DMS 273 treated with DMSO at 0.1 percent for 48 hours (cell line): ENCODE data around the gene NRXN2.
"Not testable (repeated sequence)": the region's sequence is repeated elsewhere in the genome, so short reads cannot be mapped to it uniquely, and the experiment has no call there.

Source experiments
- DNase-seq: peaks from one replicate; lab custom pipeline; 2025; lab: John Stamatoyannopoulos, UW

Gene NRXN2

GRCh38 chr11:64605244-64605560 is 117.8 kb downstream of the NRXN2 start:
- no peak for DNase-seq

GRCh38 chr11:64604458-64605243 is 118.3 kb downstream of the NRXN2 start:
- DNase-seq: no peak

DNA sequence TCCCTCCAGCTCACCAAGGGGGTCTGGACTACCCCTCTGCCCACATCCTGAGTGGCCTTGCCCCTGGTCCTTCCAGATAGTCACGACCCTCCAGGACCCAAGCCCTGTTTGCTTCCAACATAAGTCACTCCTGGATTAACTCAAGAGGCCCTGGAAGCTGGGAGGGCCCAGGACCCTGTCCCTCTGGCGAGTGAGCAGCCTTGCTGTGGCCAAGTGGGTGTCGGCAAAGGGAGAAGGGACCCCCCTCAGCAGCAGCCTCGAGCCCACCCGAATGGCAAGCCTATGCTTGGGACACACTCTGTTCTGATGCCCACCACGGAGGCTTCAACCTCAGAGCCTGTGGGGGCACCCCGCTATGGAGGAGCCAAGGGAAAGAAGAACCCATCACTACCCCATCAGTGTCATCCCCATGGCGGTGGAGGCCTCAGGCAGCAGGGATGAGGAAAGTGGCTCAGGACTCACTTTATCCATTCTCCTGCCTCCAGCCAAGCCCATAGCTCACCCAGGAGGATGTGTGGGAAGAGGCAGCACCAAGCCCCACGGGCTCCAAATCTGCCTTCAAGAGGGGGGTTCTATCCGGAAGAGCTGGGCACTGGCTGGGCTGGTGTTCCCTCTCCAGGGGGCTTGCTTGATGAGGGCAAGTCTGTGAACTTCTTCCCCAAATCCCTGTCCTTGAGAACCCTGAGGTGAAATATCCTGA is 119.4 kb downstream of the NRXN2 start:
- no peak for DNase-seq

GRCh38 chr11:64602466-64603070 is 120.4 kb downstream of the NRXN2 start:
- no peak for DNase-seq

- DNase-seq: no peak
Observed at GRCh38 chr11:64601605-64602465, 121.2 kb downstream of the NRXN2 start.

DNA sequence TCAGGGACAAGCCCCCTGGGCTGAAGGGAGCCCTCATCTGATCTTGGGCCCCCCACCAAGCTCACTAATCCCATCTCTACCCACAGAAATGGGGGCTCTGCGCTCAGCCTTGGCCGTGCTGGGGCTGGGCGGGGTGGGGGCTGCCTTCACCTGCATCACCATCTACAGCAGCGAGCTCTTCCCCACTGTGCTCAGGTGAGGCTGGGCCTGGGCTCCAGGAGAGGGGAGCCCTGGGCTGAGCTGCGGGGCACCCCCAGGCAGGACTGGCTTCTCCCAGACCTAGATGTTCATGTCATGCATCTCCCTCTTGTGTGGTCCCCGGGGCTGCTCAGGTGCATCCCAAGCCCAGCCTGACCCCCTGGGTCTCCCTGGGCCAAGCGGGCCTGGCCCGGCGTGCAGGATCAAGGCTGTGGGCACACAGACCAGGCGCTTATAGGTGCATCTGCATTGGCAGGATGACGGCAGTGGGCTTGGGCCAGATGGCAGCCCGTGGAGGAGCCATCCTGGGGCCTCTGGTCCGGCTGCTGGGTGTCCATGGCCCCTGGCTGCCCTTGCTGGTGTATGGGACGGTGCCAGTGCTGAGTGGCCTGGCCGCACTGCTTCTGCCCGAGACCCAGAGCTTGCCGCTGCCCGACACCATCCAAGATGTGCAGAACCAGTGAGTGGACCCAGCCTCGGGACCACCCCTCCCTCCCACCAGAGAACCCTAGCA is 122.6 kb downstream of the NRXN2 start:
- DNase-seq: no peak

DNA sequence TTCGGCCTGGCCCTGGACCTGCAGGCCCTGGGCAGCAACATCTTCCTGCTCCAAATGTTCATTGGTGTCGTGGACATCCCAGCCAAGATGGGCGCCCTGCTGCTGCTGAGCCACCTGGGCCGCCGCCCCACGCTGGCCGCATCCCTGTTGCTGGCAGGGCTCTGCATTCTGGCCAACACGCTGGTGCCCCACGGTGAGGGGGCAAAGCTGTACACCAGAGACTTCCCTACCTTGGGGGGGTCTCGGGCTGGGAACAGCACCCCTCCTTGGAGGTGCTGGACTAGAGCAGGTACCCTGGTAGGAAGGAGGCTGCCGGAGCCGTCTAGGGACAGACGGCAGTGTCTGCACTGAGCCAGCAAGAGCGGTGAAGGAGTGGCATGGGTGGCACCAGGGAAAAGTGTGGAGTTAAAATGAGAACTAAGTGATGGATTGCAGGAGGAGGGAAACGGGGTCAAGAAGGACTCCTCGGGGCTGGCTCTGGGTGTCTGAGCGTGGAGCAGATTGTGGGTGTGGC is 123.2 kb downstream of the NRXN2 start:
- DNase-seq: no peak

DNA sequence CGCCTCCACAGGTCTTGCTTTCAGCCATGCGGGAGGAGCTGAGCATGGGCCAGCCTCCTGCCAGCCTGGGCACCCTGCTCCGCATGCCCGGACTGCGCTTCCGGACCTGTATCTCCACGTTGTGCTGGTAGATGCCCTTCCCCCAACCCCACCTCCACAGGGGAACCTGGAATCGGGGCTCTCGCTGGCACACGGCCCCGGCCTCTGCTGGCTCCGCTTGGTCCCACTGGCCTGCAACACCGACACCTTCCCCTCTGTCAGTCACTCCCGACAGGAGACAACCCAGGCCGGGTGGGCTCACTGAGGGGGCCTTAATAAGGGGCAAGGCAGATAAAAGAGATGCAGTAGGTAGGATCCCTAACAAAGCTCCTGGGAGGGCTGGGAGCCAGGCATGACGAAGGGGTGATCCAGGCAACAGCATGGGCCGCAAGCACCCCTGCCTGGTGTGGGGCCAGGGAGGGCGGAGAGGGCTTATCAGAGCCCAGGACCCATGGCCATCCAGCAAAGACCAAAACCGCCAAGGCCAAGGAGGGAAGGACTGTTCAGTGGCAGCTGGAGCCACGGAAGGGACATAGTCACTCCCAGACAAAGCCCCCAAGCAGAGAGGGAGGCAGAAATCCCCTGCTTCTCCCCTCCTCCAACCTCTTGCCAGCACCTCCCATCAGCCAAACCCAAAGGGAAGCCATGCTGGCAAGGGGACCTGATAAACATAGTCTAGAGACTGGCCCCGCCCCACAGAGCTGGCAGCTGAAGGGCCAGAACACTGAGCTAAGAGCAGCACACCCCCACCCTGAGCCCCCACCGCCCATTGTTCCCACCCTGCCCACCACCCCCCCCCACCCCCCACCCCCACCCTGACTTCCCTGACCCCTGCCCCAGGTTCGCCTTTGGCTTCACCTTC is 124.0 kb downstream of the NRXN2 start:
- no peak for DNase-seq

- DNase-seq: no peak
Observed at GRCh38 chr11:64598106-64598796, 124.7 kb downstream of the NRXN2 start.

- DNase-seq: no peak
Observed at GRCh38 chr11:64597671-64598101, 125.3 kb downstream of the NRXN2 start.

DNA sequence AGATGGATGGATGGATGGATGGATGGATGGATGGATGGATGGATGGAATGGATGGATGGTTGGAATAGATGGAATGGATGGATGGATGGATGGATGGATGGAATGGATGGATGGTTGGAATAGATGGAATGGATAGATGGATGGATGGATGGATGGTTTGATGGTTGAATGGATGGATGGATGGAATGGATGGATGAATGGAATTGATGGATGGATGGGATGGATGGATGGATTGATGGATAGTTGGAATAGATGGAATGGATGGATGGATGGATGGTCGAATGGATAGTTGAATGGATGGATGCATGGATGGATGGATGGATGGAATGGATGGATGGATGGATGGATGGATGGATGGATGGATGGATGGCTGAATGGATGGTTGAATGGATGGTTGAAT is 127.1 kb downstream of the NRXN2 start:
- DNase-seq: not testable (repeated sequence)

GRCh38 chr11:64594159-64594939 is 128.6 kb downstream of the NRXN2 start:
- DNase-seq: no peak

- DNase-seq: no peak
Observed at GRCh38 chr11:64593156-64594105, 129.6 kb downstream of the NRXN2 start.

- no peak for DNase-seq
Observed at GRCh38 chr11:64592656-64593055, 130.3 kb downstream of the NRXN2 start.

DNA sequence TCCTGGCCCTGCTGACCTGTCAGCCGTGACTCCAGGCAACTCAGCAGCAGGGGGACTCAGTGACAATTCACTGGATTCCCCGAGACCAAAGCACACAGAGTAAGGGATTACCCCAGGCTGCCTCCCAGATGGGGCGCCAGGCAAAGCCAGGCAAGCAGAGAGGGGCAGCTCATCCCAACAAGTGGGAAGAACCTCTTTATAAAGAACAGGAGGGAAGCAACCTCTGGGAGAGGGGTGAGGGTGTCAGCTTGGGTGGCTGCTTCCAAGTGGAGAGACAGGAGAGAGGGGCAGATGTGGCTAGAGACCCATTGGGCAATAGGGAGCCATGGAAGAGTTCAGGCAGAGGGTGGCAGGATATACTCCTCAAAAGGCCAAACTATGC is 130.8 kb downstream of the NRXN2 start:
- no peak for DNase-seq

DNA sequence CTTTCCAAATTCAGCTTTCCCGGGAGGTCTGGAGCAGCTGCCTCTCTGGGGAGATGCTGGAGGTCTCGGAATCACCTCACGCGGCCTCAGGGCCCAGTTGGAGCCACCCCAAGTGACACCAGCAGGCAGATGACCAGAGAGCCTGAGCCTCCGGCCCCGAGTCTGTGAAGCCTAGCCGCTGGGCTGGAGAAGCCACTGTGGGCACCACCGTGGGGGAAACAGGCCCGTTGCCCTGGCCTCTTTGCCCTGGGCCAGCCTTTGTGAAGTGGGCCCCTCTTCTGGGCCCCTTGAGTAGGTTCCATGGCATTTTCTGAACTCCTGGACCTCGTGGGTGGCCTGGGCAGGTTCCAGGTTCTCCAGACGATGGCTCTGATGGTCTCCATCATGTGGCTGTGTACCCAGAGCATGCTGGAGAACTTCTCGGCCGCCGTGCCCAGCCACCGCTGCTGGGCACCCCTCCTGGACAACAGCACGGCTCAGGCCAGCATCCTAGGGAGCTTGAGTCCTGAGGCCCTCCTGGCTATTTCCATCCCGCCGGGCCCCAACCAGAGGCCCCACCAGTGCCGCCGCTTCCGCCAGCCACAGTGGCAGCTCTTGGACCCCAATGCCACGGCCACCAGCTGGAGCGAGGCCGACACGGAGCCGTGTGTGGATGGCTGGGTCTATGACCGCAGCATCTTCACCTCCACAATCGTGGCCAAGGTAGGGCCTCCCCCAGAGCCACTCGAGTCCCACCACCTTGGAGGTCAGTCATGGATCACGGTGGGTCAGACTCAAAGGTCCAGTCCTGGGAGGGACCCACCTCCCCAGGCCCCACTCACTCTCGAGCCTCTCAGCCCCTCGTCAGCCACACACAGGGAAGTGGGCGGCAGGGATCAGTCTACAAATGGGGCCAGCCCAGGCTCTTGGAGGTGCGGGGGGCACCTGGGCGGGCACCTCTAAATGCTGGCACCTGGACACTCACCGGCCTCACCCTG is 131.5 kb downstream of the NRXN2 start:
- no peak for DNase-seq
